Caco-2 (cell line): ENCODE results near the gene RPP30. TPM values are rescaled to one million over a fixed set of nuclear protein-coding genes. Genes with fewer than 3 reads are reported as not detected.

ENCODE experiments used
- BruUV-seq: library from RNA; stranded (reverse); fragments of 400-500 nt; replicated peaks from 2 replicates; lab custom pipeline; 2021; lab: Mats Ljungman, UMichigan
- CTCF ChIA-PET: fragments of 300-600 bp; sonication (Branson Sonifier 250); formaldehyde crosslinking; loops from one replicate; lab custom pipeline; 2022; ENCODE audit warnings: antibody characterized with exemption; lab: Charles Lee
- POLR2A ChIA-PET: fragments of 300-600 bp; sonication (Branson Sonifier 250); formaldehyde crosslinking; loops from one replicate; lab custom pipeline; 2022; ENCODE audit warnings: antibody characterized with exemption; lab: Charles Lee
- DNase-seq, 2 experiments: peaks; one replicate each; pipeline versions ENCODE4 v3.0.0 to v3.0.0-alpha.2; 2020 to 2022
- H3K27me3 ChIP-seq: replicated peaks from 2 replicates; pipeline ENCODE4 v1.6.0; 2011; ENCODE audit warnings: low read length; ENCODE audit not compliant: control insufficient read depth, insufficient read depth
- H3K36me3 ChIP-seq: 2 replicates; pipeline ENCODE4 v1.5.1; 2011; ENCODE audit warnings: low read length; ENCODE audit not compliant: control insufficient read depth, insufficient read depth
- H3K4me1 ChIP-seq: fragments of 250-450 bp; sonication (Bioruptor Pico); 2 replicates; pipeline ENCODE4 v1.5.1; 2020; ENCODE audit warnings: mild to moderate bottlenecking
- H3K4me3 ChIP-seq: 2 replicates; pipeline ENCODE4 v1.5.1; 2011; ENCODE audit warnings: low read depth, mild to moderate bottlenecking, control low read depth, low read length
- H3K9me3 ChIP-seq: fragments of 250-450 bp; sonication (Bioruptor Pico); 2 replicates; pipeline ENCODE4 v1.5.1; 2020; ENCODE audit warnings: mild to moderate bottlenecking, moderate library complexity
- H3K27ac Mint-ChIP-seq: one replicate; pipeline ENCODE4 v1.8.0; 2022; ENCODE audit warnings: mixed read lengths; ENCODE audit not compliant: unreplicated experiment
- H3K27me3 Mint-ChIP-seq: one replicate; pipeline ENCODE4 v1.8.0; 2022; ENCODE audit warnings: mixed read lengths; ENCODE audit not compliant: insufficient read depth, unreplicated experiment
- H3K36me3 Mint-ChIP-seq: one replicate; pipeline ENCODE4 v1.8.0; 2022; ENCODE audit warnings: mild to moderate bottlenecking, mixed read lengths; ENCODE audit not compliant: insufficient read depth, unreplicated experiment
- H3K4me1 Mint-ChIP-seq: one replicate; pipeline ENCODE4 v1.8.0; 2022; ENCODE audit warnings: low read depth, mixed read lengths; ENCODE audit not compliant: unreplicated experiment
- H3K4me3 Mint-ChIP-seq: one replicate; pipeline ENCODE4 v1.8.0; 2022; ENCODE audit warnings: mild to moderate bottlenecking, moderate library complexity, mixed read lengths; ENCODE audit not compliant: unreplicated experiment
- H3K9me3 Mint-ChIP-seq: one replicate; pipeline ENCODE4 v1.8.0; 2022; ENCODE audit warnings: mixed read lengths; ENCODE audit not compliant: unreplicated experiment
- intact Hi-C: fragments of 100-400 bp; cut with micrococcal nuclease; formaldehyde crosslinking; loops from one replicate; pipeline ENCODE4 v1.10.0; 2022; ENCODE audit not compliant: unreplicated experiment
- total RNA-seq: library from RNA; stranded (reverse); gene quantifications from 2 replicates; pipeline ENCODE4 v1.2.3, GENCODE V29; 2022
- TF ChIP-seq, protein P1 (sequence below), 2 experiments: fragments of 200-600 bp in 1 of 2; IDR thresholded peaks; 1 replicate in 1 of 2; 2 replicates in 1 of 2; pipeline versions ENCODE4 v1.5.1 to v1.8.0; 2011 to 2022; ENCODE audit warnings: antibody characterized with exemption in 1 of 2, control low read depth in 1 of 2, inconsistent platforms in 1 of 2, low read depth in 1 of 2, low read length in 1 of 2, mild to moderate bottlenecking in 1 of 2, moderate library complexity in 1 of 2; ENCODE audit not compliant: insufficient read depth in 1 of 2, severe bottlenecking in 1 of 2, unreplicated experiment in 1 of 2

The RPP30 gene
- total RNA-seq, 1 experiment from 2014 or later: 67.6 TPM

DNA sequence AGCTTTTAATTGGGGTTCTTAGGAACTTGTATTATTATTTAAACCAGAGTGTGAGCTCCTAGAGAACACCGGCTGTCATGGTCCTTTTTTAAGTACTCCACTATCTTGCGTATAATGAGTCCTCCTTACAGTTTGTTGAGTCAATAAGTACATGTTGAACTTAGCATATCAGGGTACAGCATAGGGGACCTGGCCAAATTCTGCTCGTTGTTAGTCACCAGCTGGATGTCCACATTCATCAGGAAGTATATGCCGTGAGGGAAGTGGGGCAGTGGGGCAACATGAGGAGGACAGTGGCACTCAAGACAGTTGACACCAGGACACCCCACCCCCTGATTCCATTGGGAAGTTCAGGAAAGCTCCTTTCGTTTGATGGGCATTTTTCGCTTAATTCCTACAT, 16.6 kb downstream of the RPP30 start:
- no peaks in the 10 kb centered on the region for H3K27me3 Mint-ChIP-seq
- no peak for DNase-seq
- H3K4me3 Mint-ChIP-seq: no peak overlapping the region
- ChIA-PET CTCF (no interaction called here), POLR2A (no interaction called here)
- H3K4me1 Mint-ChIP-seq: no peaks in the 10 kb centered on the region
- H3K36me3 Mint-ChIP-seq: peaks cover 50% of the 10 kb centered on the region
- no peaks in the 10 kb centered on the region for H3K9me3 ChIP-seq
- no peaks in the 10 kb centered on the region for H3K36me3 ChIP-seq
- intact Hi-C loops: no loop called here
- no peaks in the 10 kb centered on the region for H3K4me1 ChIP-seq
- H3K27me3 ChIP-seq: no peaks in the 10 kb centered on the region
- no peaks in the 10 kb centered on the region for H3K9me3 Mint-ChIP-seq
- TF ChIP-seq, protein P1, sequence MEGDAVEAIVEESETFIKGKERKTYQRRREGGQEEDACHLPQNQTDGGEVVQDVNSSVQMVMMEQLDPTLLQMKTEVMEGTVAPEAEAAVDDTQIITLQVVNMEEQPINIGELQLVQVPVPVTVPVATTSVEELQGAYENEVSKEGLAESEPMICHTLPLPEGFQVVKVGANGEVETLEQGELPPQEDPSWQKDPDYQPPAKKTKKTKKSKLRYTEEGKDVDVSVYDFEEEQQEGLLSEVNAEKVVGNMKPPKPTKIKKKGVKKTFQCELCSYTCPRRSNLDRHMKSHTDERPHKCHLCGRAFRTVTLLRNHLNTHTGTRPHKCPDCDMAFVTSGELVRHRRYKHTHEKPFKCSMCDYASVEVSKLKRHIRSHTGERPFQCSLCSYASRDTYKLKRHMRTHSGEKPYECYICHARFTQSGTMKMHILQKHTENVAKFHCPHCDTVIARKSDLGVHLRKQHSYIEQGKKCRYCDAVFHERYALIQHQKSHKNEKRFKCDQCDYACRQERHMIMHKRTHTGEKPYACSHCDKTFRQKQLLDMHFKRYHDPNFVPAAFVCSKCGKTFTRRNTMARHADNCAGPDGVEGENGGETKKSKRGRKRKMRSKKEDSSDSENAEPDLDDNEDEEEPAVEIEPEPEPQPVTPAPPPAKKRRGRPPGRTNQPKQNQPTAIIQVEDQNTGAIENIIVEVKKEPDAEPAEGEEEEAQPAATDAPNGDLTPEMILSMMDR (IDR thresholded peaks at IDR 0.05; ENCODE audit: insufficient read depth in 1 of 2, low read depth in 1 of 2, low read length in 1 of 2, severe bottlenecking in 1 of 2, unreplicated experiment in 1 of 2): no peak
- no TSS peak for BruUV-seq
- no peak overlapping the region for H3K4me3 ChIP-seq
- no peak overlapping the region for H3K27ac Mint-ChIP-seq

DNA sequence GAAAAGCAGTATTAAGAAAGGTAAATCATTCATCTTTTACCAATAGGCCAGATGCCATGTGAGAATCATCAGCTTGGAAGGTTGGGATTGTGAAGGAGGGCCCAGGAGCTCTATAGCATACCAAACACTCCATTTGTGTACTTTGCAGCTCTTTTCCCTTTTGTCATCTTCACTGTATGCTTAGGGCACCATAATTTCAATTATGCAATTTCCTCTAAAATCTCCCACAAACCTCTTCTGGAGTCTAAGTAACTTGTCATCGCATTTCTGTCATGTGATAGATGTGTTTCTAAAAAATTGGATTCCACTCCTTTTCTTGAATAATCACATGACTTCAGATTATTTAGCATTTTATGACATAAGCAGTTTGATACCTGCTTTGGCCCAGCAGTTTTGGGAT, 17.9 kb downstream of the RPP30 start:
- BruUV-seq: no TSS peak
- CTCF ChIA-PET: no interaction called here
- POLR2A ChIA-PET: no interaction called here
- TF ChIP-seq, protein P1 (IDR thresholded peaks at IDR 0.05; ENCODE audit: insufficient read depth in 1 of 2, low read depth in 1 of 2, low read length in 1 of 2, severe bottlenecking in 1 of 2, unreplicated experiment in 1 of 2): no peak
- no peak for DNase-seq
- H3K27me3 ChIP-seq: no peaks in the 10 kb centered on the region
- no peak overlapping the region for H3K4me3 ChIP-seq
- no peaks in the 10 kb centered on the region for H3K4me1 ChIP-seq
- Mint-ChIP-seq H3K4me3 (no peak overlapping the region), H3K36me3 (peaks cover 55% of the 10 kb centered on the region), H3K27me3 (no peaks in the 10 kb centered on the region), H3K4me1 (no peaks in the 10 kb centered on the region), H3K27ac (no peak overlapping the region), H3K9me3 (no peaks in the 10 kb centered on the region)
- no peaks in the 10 kb centered on the region for H3K36me3 ChIP-seq
- H3K9me3 ChIP-seq: no peaks in the 10 kb centered on the region
- intact Hi-C loops: no loop called here

DNA sequence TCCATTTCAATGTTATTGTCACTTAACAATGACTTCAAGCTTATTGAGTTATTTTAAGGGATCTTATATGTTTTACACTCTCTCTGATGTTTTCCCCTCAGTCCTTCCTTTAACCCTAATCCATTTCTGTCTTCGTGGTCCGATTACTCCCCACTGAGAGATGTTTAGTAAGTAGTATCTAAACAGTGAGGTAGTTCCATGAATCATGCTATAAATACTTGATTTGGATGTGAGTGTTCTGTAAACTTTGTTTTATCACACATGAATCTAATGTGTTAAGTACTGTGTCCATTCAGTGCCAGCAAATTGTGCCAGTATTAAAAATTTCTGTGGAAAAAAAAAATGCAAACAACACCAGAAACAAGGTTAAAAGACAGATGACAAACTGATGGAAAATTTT, 18.6 kb downstream of the RPP30 start:
- Mint-ChIP-seq H3K27ac (no peak overlapping the region), H3K4me3 (no peak overlapping the region), H3K27me3 (no peaks in the 10 kb centered on the region), H3K4me1 (no peaks in the 10 kb centered on the region), H3K36me3 (peaks cover 56% of the 10 kb centered on the region), H3K9me3 (no peaks in the 10 kb centered on the region)
- Histone ChIP-seq H3K36me3 (no peaks in the 10 kb centered on the region), H3K27me3 (no peaks in the 10 kb centered on the region), H3K4me3 (no peak overlapping the region), H3K4me1 (no peaks in the 10 kb centered on the region), H3K9me3 (no peaks in the 10 kb centered on the region)
- TF ChIP-seq, protein P1 (IDR thresholded peaks at IDR 0.05; ENCODE audit: insufficient read depth in 1 of 2, low read depth in 1 of 2, low read length in 1 of 2, severe bottlenecking in 1 of 2, unreplicated experiment in 1 of 2): no peak
- CTCF ChIA-PET: no interaction called here
- POLR2A ChIA-PET: no interaction called here
- no peak for DNase-seq
- BruUV-seq: no TSS peak
- intact Hi-C loops: no loop called here
